MM.1S (cell line): ENCODE results near the gene RPS6KA3.

Experiments
- CTCF ChIP-seq: fragments of 300-600 bp; sonication (generic); IDR thresholded peaks from 2 replicates; pipeline ENCODE4 v1.5.1; 2016; ENCODE audit warnings: antibody characterized with exemption, low read length, mixed read lengths
- EZH2 ChIP-seq: fragments of 300-600 bp; sonication (generic); optimal IDR thresholded peaks from 2 replicates; pipeline ENCODE3; 2017; ENCODE audit warnings: low read depth, mild to moderate bottlenecking, antibody characterized with exemption, low read length, mixed read lengths

- TF ChIP-seq CTCF (no peak), EZH2 (no peak)
These were observed 31.0 kb downstream of the RPS6KA3 start for GRCh38 chrX:20235755-20236154.
